Hepatocyte (in vitro differentiated cells): ENCODE results near the gene TMEM44. TPM values are rescaled to one million over a fixed set of nuclear protein-coding genes. Genes with fewer than 3 reads are reported as not detected.

Source experiments
- DNase-seq: peaks from one replicate; pipeline ENCODE4 v3.0.0-alpha.2; 2016; ENCODE audit warnings: low spot score
- H2AFZ ChIP-seq: fragments of 200-600 bp; sonication (generic); 2 replicates; pipeline ENCODE4 v1.6.0; 2016; ENCODE audit warnings: antibody characterized with exemption, mild to moderate bottlenecking
- H3K27ac ChIP-seq: fragments of 200-600 bp; sonication (generic); 2 replicates; pipeline ENCODE4 v1.5.1; 2016; ENCODE audit warnings: mild to moderate bottlenecking
- H3K27me3 ChIP-seq: fragments of 200-600 bp; sonication (generic); 2 replicates; pipeline ENCODE4 v1.6.1; 2016
- H3K36me3 ChIP-seq: fragments of 200-600 bp; sonication (generic); replicated peaks from 2 replicates; pipeline ENCODE4 v1.5.1; 2016; ENCODE audit warnings: low read depth; ENCODE audit not compliant: insufficient read depth
- H3K4me1 ChIP-seq: fragments of 200-600 bp; sonication (generic); 2 replicates; pipeline ENCODE4 v1.5.1; 2016; ENCODE audit warnings: mild to moderate bottlenecking, moderate library complexity; ENCODE audit not compliant: insufficient read depth
- H3K4me2 ChIP-seq: fragments of 200-600 bp; sonication (generic); 2 replicates; pipeline ENCODE4 v1.6.0; 2016
- H3K4me3 ChIP-seq: fragments of 200-600 bp; sonication (generic); 2 replicates; pipeline ENCODE4 v1.5.1; 2016; ENCODE audit warnings: mild to moderate bottlenecking
- H3K79me2 ChIP-seq: fragments of 200-600 bp; sonication (generic); 2 replicates; pipeline ENCODE4 v1.6.0; 2017; ENCODE audit warnings: mild to moderate bottlenecking
- H3K9me2 ChIP-seq: fragments of 200-600 bp; sonication (generic); replicated peaks from 2 replicates; pipeline ENCODE4 v1.6.0; 2017; ENCODE audit warnings: mild to moderate bottlenecking; ENCODE audit not compliant: insufficient read depth
- H3K9me3 ChIP-seq: fragments of 200-600 bp; sonication (generic); 2 replicates; pipeline ENCODE4 v1.5.1; 2016; ENCODE audit warnings: low read depth, mild to moderate bottlenecking
- H4K20me1 ChIP-seq: fragments of 200-600 bp; sonication (generic); 2 replicates; pipeline ENCODE4 v1.6.0; 2016; ENCODE audit warnings: mild to moderate bottlenecking; ENCODE audit not compliant: insufficient read depth, poor library complexity, severe bottlenecking
- EZH2 ChIP-seq: fragments of 200-600 bp; sonication (generic); IDR thresholded peaks from 2 replicates; pipeline ENCODE4 v1.6.1; 2016; ENCODE audit warnings: antibody characterized with exemption, mild to moderate bottlenecking, borderline replicate concordance
- EZH2phosphoT487 ChIP-seq: fragments of 200-600 bp; sonication (generic); IDR thresholded peaks from one replicate; pipeline ENCODE4 v1.6.1; 2018; ENCODE audit warnings: antibody characterized with exemption, mild to moderate bottlenecking, low read depth, moderate library complexity; ENCODE audit not compliant: unreplicated experiment, severe bottlenecking
- WGBS: methylation state at CpG from one replicate; pipeline ENCODE4 v1.1.6; 2016; ENCODE audit warnings: low lambda C conversion rate; ENCODE audit errors: missing lambda C conversion rate; 5-methylcytosine and 5-hydroxymethylcytosine counted together
- polyA plus RNA-seq: library from polyadenylated mRNA; unstranded; fragments of >200 nt; fragmentation: Nextera tagmentation; extraction: Ambion mirVana; gene quantifications from 2 replicates; pipeline ENCODE4 v1.2.1, GENCODE V29; 2016
- total RNA-seq: library from RNA; depleted of rRNA; stranded (reverse); fragments of >200 nt; gene quantifications from 2 replicates; pipeline ENCODE4 v1.2.3, GENCODE V29; 2014
- TF ChIP-seq, protein P1 (sequence below): fragments of 200-600 bp; sonication (generic); IDR thresholded peaks from 2 replicates; pipeline ENCODE4 v1.5.1; 2016; ENCODE audit warnings: antibody characterized with exemption, mild to moderate bottlenecking; ENCODE audit not compliant: poor library complexity

The TMEM44 gene
- total and polyA plus RNA-seq, 2 experiments from 2014 or later = 6.6 to 9.1 TPM

DNA sequence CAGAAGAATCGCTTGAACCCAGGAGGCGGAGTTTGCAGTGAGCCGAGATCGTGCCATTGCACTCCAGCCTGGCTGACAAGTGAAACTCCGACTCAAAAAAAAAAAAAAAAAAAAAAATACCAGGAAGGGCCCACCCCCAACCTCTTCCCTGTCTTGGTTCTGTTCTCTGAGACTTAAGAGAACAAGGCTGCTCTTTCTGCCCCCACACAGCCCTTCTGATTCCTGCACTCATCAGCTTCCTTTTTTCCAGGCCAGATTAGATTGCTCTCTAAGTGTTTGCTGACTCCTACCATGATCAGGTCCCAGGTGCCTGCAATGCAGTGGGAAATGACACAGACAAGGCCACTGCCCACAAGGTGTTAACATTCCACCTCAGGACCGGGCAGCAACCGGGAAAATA is 13.0 kb downstream of the TMEM44 start:
- no peaks in the 10 kb centered on the region for H3K36me3 ChIP-seq
- TF ChIP-seq EZH2phosphoT487 = no peak
- no peak for TF ChIP-seq EZH2
- TF ChIP-seq, protein P1, sequence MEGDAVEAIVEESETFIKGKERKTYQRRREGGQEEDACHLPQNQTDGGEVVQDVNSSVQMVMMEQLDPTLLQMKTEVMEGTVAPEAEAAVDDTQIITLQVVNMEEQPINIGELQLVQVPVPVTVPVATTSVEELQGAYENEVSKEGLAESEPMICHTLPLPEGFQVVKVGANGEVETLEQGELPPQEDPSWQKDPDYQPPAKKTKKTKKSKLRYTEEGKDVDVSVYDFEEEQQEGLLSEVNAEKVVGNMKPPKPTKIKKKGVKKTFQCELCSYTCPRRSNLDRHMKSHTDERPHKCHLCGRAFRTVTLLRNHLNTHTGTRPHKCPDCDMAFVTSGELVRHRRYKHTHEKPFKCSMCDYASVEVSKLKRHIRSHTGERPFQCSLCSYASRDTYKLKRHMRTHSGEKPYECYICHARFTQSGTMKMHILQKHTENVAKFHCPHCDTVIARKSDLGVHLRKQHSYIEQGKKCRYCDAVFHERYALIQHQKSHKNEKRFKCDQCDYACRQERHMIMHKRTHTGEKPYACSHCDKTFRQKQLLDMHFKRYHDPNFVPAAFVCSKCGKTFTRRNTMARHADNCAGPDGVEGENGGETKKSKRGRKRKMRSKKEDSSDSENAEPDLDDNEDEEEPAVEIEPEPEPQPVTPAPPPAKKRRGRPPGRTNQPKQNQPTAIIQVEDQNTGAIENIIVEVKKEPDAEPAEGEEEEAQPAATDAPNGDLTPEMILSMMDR = no peak
- H3K4me1 ChIP-seq = no peaks in the 10 kb centered on the region
- no peak for DNase-seq
- H4K20me1 ChIP-seq = no peaks in the 10 kb centered on the region
- H3K27me3 ChIP-seq = no peaks in the 10 kb centered on the region
- no peak overlapping the region for H2AFZ ChIP-seq
- H3K79me2 ChIP-seq = no peaks in the 10 kb centered on the region
- no peak overlapping the region for H3K4me2 ChIP-seq
- H3K9me2 ChIP-seq = no peaks in the 10 kb centered on the region
- H3K27ac ChIP-seq = no peak overlapping the region
- WGBS = 87% methylated on average over 7 of the region's 7 CpGs
- H3K4me3 ChIP-seq = no peak overlapping the region
- H3K9me3 ChIP-seq = no peaks in the 10 kb centered on the region

DNA sequence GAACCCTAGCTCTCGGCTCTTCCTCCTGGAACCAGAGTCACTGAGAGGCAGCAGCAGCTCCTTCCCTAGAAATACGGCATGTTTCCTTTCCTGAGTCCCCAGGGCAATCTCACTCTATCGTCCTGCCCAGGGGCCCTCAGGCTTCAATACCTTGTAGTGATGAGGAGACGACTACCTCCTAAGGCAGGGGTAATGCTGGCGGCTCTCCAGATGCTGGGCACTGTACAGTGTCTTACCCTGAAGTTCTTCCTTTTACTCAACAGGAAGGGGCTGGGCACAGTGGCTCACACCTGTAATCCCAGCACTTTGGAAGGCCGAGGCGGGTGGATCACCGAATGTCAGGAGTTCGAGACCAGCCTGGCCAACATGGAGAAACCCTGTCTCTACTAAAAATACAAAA is 13.5 kb downstream of the TMEM44 start:
- no peak overlapping the region for H2AFZ ChIP-seq
- H3K27ac ChIP-seq = no peak overlapping the region
- H3K79me2 ChIP-seq = no peaks in the 10 kb centered on the region
- no peaks in the 10 kb centered on the region for H3K36me3 ChIP-seq
- H3K9me3 ChIP-seq = no peaks in the 10 kb centered on the region
- TF ChIP-seq, protein P1 = no peak
- no peak for TF ChIP-seq EZH2
- TF ChIP-seq EZH2phosphoT487 = no peak
- H3K4me1 ChIP-seq = no peaks in the 10 kb centered on the region
- no peak overlapping the region for H3K4me3 ChIP-seq
- no peaks in the 10 kb centered on the region for H3K9me2 ChIP-seq
- H3K4me2 ChIP-seq = no peak overlapping the region
- no peak for DNase-seq
- 95% methylated on average over 9 of the region's 9 CpGs for WGBS
- H4K20me1 ChIP-seq = no peaks in the 10 kb centered on the region
- no peaks in the 10 kb centered on the region for H3K27me3 ChIP-seq

DNA sequence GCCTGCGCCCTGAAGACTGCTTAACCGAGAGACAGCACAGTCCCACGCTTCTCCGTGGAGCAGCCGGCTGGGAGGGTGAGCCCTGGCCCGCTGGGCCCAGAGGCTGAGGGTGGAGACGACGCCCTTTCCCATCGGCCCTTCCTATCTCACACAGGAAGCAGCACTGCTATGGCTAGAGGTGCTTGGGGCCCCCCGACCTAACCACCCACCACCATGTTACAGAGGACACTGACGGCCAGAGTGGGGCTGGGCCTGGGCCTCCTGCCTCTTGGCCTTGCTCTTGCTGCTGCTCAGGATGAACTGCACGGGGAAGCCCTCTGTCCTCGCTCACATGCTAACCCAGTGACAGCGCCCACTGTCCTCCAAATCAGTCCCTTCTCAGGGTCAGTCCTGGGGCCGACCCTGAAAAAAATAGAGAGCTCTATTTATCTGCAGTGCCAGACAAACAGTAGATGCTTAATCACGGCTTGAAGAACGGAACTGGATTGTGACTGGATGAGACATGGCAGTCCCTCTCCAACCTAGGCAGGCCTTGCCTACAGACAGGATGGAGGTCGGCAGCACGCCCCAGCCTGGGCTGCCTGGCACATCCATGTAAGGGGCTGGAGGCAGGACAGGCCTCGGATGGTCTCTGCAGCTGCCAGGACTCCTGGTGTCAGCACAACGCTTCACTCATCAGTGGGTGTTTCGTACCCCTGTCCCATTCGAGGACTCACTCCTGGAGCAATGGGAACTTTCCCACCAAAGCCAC is 14.2 kb downstream of the TMEM44 start:
- Histone ChIP-seq H3K79me2 (no peaks in the 10 kb centered on the region), H3K4me3 (no peak overlapping the region), H3K9me2 (no peaks in the 10 kb centered on the region), H3K4me1 (no peaks in the 10 kb centered on the region), H3K9me3 (no peaks in the 10 kb centered on the region), H3K36me3 (no peaks in the 10 kb centered on the region), H3K27ac (no peak overlapping the region), H2AFZ (no peak overlapping the region), H4K20me1 (no peaks in the 10 kb centered on the region), H3K4me2 (no peak overlapping the region), H3K27me3 (no peaks in the 10 kb centered on the region)
- WGBS = 87% methylated on average over 23 of the region's 23 CpGs
- TF ChIP-seq EZH2 = no peak
- TF ChIP-seq, protein P1 = no peak
- no peak for TF ChIP-seq EZH2phosphoT487
- DNase-seq = no peak
